ENCODE data around the gene PTK6. TPM values are rescaled to one million over a fixed set of nuclear protein-coding genes. Genes with fewer than 3 reads are reported as not detected.
A peak's percentile ranks its signal among the peaks of the same experiment; 100 is the strongest.

Gene PTK6
- total and polyA plus RNA-seq, 2 of the 13 experiments (the other 11 are each of a cell fraction or from before 2014, with no cell fraction given) = 0.08 TPM; not detected in 1

DNA sequence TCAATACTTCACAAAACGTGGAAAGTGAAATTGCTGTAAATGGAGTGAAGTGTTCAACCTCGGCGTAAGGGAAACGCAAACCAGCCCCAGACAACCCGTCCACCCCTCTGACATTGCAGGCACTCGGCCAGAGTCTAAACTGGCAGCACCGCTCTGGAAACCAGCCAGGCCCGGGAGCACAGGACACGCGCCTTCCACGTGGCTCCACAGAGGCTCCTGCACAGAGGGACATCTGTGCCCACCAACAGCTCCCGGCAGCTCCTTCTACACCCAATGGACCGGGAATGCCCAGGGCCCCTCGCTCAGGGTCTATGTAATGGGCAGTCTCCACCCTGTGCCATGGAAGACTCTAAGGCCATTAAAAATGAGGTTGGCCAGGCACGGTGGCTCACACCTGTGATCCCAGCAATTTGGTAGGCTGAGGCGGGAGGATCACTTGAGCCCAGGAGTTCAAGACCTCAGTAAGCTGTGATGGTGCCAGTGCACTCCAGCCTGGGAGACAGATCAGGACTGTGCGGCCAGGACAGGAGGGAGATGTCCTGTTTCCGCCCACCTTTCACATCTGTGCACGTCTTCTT lies 40.2 kb upstream of the PTK6 start (continued):
- TF ChIP-seq, protein P1, sequence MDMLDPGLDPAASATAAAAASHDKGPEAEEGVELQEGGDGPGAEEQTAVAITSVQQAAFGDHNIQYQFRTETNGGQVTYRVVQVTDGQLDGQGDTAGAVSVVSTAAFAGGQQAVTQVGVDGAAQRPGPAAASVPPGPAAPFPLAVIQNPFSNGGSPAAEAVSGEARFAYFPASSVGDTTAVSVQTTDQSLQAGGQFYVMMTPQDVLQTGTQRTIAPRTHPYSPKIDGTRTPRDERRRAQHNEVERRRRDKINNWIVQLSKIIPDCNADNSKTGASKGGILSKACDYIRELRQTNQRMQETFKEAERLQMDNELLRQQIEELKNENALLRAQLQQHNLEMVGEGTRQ (IDR thresholded peaks at IDR 0.05; ENCODE audit: low read depth, low read length) = no peak
- TF ChIP-seq, protein P1 (CRISPR knock-in tag; IDR thresholded peaks at IDR 0.05; ENCODE audit: borderline replicate concordance) = no peak
- TF ChIP-seq ZNF350 (CRISPR knock-in tag; IDR thresholded peaks at IDR 0.05; ENCODE audit: borderline replicate concordance, low read depth) (no peak; the same call in 1 of the 2 replicates), ZNF713 (CRISPR knock-in tag; IDR thresholded peaks at IDR 0.05) (no peak), ZZZ3 (CRISPR knock-in tag; IDR thresholded peaks at IDR 0.05; ENCODE audit: borderline replicate concordance) (no peak), MBD4 (IDR thresholded peaks at IDR 0.05; ENCODE audit: borderline replicate concordance, low read length) (no peak), PAX8 (CRISPR knock-in tag; IDR thresholded peaks at IDR 0.05; ENCODE audit: borderline replicate concordance) (no peak)
- TF ChIP-seq, protein P2, sequence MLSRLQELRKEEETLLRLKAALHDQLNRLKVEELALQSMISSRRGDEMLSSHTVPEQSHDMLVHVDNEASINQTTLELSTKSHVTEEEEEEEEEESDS (CRISPR knock-in tag; IDR thresholded peaks at IDR 0.05; ENCODE audit: borderline replicate concordance) = no peak
- TF ChIP-seq, protein P3, sequence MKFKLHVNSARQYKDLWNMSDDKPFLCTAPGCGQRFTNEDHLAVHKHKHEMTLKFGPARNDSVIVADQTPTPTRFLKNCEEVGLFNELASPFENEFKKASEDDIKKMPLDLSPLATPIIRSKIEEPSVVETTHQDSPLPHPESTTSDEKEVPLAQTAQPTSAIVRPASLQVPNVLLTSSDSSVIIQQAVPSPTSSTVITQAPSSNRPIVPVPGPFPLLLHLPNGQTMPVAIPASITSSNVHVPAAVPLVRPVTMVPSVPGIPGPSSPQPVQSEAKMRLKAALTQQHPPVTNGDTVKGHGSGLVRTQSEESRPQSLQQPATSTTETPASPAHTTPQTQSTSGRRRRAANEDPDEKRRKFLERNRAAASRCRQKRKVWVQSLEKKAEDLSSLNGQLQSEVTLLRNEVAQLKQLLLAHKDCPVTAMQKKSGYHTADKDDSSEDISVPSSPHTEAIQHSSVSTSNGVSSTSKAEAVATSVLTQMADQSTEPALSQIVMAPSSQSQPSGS (CRISPR knock-in tag; IDR thresholded peaks at IDR 0.05) = no peak
- TF ChIP-seq, protein P4, sequence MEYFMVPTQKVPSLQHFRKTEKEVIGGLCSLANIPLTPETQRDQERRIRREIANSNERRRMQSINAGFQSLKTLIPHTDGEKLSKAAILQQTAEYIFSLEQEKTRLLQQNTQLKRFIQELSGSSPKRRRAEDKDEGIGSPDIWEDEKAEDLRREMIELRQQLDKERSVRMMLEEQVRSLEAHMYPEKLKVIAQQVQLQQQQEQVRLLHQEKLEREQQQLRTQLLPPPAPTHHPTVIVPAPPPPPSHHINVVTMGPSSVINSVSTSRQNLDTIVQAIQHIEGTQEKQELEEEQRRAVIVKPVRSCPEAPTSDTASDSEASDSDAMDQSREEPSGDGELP (IDR thresholded peaks at IDR 0.05; ENCODE audit: borderline replicate concordance, low read depth) = no peak
- TF ChIP-seq, protein P5, sequence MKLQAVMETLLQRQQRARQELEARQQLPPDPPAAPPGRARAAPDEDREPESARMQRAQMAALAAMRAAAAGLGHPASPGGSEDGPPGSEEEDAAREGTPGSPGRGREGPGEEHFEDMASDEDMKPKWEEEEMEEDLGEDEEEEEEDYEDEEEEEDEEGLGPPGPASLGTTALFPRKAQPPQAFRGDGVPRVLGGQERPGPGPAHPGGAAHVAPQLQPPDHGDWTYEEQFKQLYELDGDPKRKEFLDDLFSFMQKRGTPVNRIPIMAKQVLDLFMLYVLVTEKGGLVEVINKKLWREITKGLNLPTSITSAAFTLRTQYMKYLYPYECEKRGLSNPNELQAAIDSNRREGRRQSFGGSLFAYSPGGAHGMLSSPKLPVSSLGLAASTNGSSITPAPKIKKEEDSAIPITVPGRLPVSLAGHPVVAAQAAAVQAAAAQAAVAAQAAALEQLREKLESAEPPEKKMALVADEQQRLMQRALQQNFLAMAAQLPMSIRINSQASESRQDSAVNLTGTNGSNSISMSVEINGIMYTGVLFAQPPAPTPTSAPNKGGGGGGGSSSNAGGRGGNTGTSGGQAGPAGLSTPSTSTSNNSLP (IDR thresholded peaks at IDR 0.05; ENCODE audit: low read depth, low read length) = no peak
- TF ChIP-seq, protein P6, sequence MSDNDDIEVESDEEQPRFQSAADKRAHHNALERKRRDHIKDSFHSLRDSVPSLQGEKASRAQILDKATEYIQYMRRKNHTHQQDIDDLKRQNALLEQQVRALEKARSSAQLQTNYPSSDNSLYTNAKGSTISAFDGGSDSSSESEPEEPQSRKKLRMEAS (IDR thresholded peaks at IDR 0.05) = peak; percentile 92

Data from HepG2 (cell line).